Body of pancreas (tissue), 4 donors: ENCODE measurements around the gene DACH2.

ENCODE experiments used
- CTCF ChIP-seq, 7 experiments: fragments of 450-650 bp in 4 of 7; fragments of 200-600 bp in 3 of 7; sonication (generic) in 3 of 7; IDR thresholded peaks; one replicate each; pipeline ENCODE4 v1.5.1; 2016 to 2019; ENCODE audit warnings: antibody characterized with exemption in 7 of 7
- POLR2A ChIP-seq, 3 donors: fragments of 450-650 bp; IDR thresholded peaks; one replicate each; pipeline ENCODE4 v1.6.1; 2016; ENCODE audit warnings: antibody characterized with exemption in 3 of 3, mild to moderate bottlenecking in 2 of 3

- TF ChIP-seq CTCF (IDR thresholded peaks at IDR 0.05): no peak
- no peak for TF ChIP-seq POLR2A (IDR thresholded peaks at IDR 0.05)
These were observed 6.5 kb upstream of the DACH2 start for GRCh38 chrX:86141786-86142185.
